ENCODE data around the gene TRAM2. TPM values are rescaled to one million over a fixed set of nuclear protein-coding genes. Genes with fewer than 3 reads are reported as not detected.

TRAM2 gene
- total RNA-seq, 2 donors from 2014 or later: 16.9 to 20.5 TPM

DNA sequence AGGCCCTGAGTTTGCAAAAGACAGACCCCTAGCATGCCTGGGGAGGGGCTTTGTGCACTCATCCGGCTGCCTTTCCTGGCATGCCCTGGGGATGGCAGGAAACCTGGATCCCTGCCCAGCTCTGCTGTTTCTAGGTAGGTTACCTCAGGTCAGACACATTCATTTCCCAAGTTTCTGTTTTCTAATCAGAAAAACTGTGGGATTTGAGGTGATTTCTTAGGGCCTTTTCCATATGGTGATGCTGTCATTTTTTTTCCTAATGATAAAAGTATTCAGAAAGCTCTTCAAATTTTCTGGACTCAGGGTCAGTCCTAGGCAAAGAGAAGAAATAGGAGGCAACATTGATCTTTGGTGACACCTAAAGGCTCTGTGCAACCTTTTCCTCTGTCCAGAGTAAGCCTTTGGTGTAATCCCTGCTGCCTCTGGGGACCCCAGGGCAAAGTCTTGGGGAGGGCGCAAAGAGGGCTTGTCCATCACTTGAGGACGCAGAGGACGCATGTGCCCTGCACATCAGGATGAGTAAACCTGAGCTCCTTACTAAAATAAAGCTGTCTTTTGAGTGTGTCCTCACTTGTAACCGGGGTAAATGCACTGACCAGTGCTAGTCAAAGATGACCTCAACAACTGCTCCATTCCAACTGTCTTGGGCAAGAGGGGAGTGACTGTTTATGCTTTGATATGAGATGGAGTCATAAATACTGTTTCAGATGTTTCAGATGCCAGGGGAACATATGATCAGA, 13.5 kb upstream of the TRAM2 start:
- Mint-ChIP-seq H3K4me1 (peaks cover 24% of the 10 kb centered on the region), H3K9me3 (no peaks in the 10 kb centered on the region), H3K27ac (no peak overlapping the region), H3K27me3 (ENCODE audit: insufficient read depth) (no peaks in the 10 kb centered on the region), H3K36me3 (ENCODE audit: low read depth) (no peaks in the 10 kb centered on the region), H3K4me3 (no peak overlapping the region)
- Histone ChIP-seq H3K4me1 (ENCODE audit: control insufficient read depth, insufficient read depth, low read length) (peaks cover 10% of the 10 kb centered on the region), H3K9me3 (ENCODE audit: control insufficient read depth, low read length) (no peaks in the 10 kb centered on the region), H3K4me3 (ENCODE audit: low read length) (no peak overlapping the region), H3K36me3 (ENCODE audit: control insufficient read depth, insufficient read depth, low read length) (no peaks in the 10 kb centered on the region), H3K27ac (ENCODE audit: low read depth, low read length) (no peak overlapping the region), H3K27me3 (ENCODE audit: control insufficient read depth, insufficient read depth, low read length, poor library complexity, severe bottlenecking) (no peaks in the 10 kb centered on the region), H3K9ac (ENCODE audit: extremely low read depth, low read length, poor library complexity, severe bottlenecking) (no peak overlapping the region)
- no peak for DNase-seq
- TF ChIP-seq, protein P1, sequence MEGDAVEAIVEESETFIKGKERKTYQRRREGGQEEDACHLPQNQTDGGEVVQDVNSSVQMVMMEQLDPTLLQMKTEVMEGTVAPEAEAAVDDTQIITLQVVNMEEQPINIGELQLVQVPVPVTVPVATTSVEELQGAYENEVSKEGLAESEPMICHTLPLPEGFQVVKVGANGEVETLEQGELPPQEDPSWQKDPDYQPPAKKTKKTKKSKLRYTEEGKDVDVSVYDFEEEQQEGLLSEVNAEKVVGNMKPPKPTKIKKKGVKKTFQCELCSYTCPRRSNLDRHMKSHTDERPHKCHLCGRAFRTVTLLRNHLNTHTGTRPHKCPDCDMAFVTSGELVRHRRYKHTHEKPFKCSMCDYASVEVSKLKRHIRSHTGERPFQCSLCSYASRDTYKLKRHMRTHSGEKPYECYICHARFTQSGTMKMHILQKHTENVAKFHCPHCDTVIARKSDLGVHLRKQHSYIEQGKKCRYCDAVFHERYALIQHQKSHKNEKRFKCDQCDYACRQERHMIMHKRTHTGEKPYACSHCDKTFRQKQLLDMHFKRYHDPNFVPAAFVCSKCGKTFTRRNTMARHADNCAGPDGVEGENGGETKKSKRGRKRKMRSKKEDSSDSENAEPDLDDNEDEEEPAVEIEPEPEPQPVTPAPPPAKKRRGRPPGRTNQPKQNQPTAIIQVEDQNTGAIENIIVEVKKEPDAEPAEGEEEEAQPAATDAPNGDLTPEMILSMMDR (conservative IDR thresholded peaks at IDR 0.05): peak; percentile 36
- 92 to 93% methylated on average over 2 to 5 of the region's 5 CpGs for WGBS, 2 experiments (ENCODE audit: insufficient coverage in 1 of 2, insufficient read length in 1 of 2)

DNA sequence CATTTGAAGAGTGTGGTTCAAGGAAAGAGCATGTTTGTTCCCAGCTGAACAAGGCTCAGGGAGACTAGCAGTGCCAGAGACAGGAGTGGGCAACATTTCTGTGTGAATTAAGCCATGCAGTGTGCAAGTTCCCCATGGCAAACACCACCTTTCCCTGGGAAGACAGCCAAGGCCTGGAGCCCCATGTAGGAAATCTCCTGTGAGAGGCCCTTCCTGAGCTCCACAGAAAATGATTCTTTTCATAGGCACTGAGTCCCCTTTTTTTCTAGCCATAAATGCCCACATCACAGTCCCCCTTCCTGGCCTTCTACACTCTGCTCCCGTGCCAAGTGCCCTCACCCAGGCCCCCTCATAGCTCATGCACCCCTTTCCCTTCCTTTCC, 11.8 kb upstream of the TRAM2 start:
- peak overlapping the region; percentile 95 for H3K27ac Mint-ChIP-seq
- H3K4me1 ChIP-seq (ENCODE audit: control insufficient read depth, insufficient read depth, low read length): peaks cover 10% of the 10 kb centered on the region
- H3K9me3 Mint-ChIP-seq: no peaks in the 10 kb centered on the region
- H3K9me3 ChIP-seq (ENCODE audit: control insufficient read depth, low read length): no peaks in the 10 kb centered on the region
- peak overlapping the region; percentile 32 for H3K4me3 Mint-ChIP-seq
- H3K27ac ChIP-seq (ENCODE audit: low read depth, low read length): peak overlapping the region; percentile 0
- H3K4me3 ChIP-seq (ENCODE audit: low read length): peak overlapping the region; percentile 46
- TF ChIP-seq, protein P1 (conservative IDR thresholded peaks at IDR 0.05): no peak
- H3K27me3 ChIP-seq (ENCODE audit: control insufficient read depth, insufficient read depth, low read length, poor library complexity, severe bottlenecking): no peaks in the 10 kb centered on the region
- no peak overlapping the region for H3K9ac ChIP-seq (ENCODE audit: extremely low read depth, low read length, poor library complexity, severe bottlenecking)
- DNase-seq: no peak
- H3K4me1 Mint-ChIP-seq: peaks cover 17% of the 10 kb centered on the region
- 64% methylated on average over 1 of the region's 1 CpG; no CpG with 5 or more reads in 1 of the 2 experiments for WGBS, 2 experiments (ENCODE audit: insufficient coverage in 1 of 2, insufficient read length in 1 of 2)
- no peaks in the 10 kb centered on the region for H3K36me3 ChIP-seq (ENCODE audit: control insufficient read depth, insufficient read depth, low read length)
- no peaks in the 10 kb centered on the region for H3K36me3 Mint-ChIP-seq (ENCODE audit: low read depth)
- H3K27me3 Mint-ChIP-seq (ENCODE audit: insufficient read depth): no peaks in the 10 kb centered on the region

DNA sequence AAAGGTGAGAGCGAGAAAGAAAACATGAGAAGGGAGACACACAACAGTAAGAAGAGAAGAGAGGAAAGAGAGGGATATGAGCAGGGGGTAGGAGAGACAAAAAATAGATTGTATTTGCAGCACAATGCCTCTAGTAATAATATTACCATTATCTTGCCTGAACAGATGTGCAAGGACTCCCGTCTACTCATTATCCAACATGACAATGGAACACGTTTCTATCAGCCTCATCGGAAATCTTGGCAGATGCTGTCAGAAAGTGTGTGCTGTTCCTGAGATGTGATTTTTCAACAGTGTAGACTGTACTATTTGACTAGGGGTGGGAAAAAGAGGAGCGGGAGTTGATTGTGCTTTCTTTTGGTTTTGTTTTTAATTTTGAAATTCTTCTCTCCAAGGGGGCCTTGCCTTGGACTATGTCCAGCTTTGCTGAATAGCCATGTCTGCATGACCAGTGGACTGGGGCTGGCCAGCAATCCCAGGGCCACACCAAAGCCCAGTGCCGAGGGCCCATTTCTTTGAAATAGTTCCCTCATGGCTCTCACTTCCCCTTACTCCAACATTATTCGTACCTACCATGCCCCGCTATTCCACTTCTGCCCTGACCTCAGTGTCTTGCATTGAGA, 11.3 kb upstream of the TRAM2 start:
- Mint-ChIP-seq H3K4me1 (peaks cover 17% of the 10 kb centered on the region), H3K4me3 (no peak overlapping the region), H3K9me3 (no peaks in the 10 kb centered on the region), H3K36me3 (ENCODE audit: low read depth) (no peaks in the 10 kb centered on the region), H3K27ac (peak overlapping the region; percentile 95), H3K27me3 (ENCODE audit: insufficient read depth) (no peaks in the 10 kb centered on the region)
- no peak for DNase-seq
- H3K9ac ChIP-seq (ENCODE audit: extremely low read depth, low read length, poor library complexity, severe bottlenecking): no peak overlapping the region
- no peak overlapping the region for H3K27ac ChIP-seq (ENCODE audit: low read depth, low read length)
- H3K4me1 ChIP-seq (ENCODE audit: control insufficient read depth, insufficient read depth, low read length): peaks cover 10% of the 10 kb centered on the region
- H3K4me3 ChIP-seq (ENCODE audit: low read length): peak overlapping the region; percentile 46
- TF ChIP-seq, protein P1 (conservative IDR thresholded peaks at IDR 0.05): no peak
- no peaks in the 10 kb centered on the region for H3K27me3 ChIP-seq (ENCODE audit: control insufficient read depth, insufficient read depth, low read length, poor library complexity, severe bottlenecking)
- WGBS, 2 experiments (ENCODE audit: insufficient coverage in 1 of 2, insufficient read length in 1 of 2): 90 to 96% methylated on average over 5 to 8 of the region's 8 CpGs
- H3K9me3 ChIP-seq (ENCODE audit: control insufficient read depth, low read length): no peaks in the 10 kb centered on the region
- H3K36me3 ChIP-seq (ENCODE audit: control insufficient read depth, insufficient read depth, low read length): no peaks in the 10 kb centered on the region
